ENCODE data around the gene HIVEP2. TPM values are rescaled to one million over a fixed set of nuclear protein-coding genes. Genes with fewer than 3 reads are reported as not detected.
A peak's percentile ranks its signal among the peaks of the same experiment; 100 is the strongest.

Gene HIVEP2
- polyA plus RNA-seq, 2 of the 4 experiments (the other 2 are of a cell fraction): 2.2 to 2.6 TPM

- POLR2A ChIA-PET: no interaction called here
- 68% methylated on average over 6 of the region's 6 CpGs for WGBS (ENCODE audit: missing lambda C conversion rate)
- CTCF ChIA-PET: no interaction called here
- DNase-seq (ENCODE audit: low read depth in 1 of 2, low spot score in 1 of 2) (no peak), ATAC-seq (no peak), FAIRE-seq (no peak)
- no peaks in the 10 kb centered on the region for H3K9me3 ChIP-seq
- peak overlapping the region; percentile 8 to 74; a peak in 4 of 6 replicates for H3K27ac ChIP-seq
- peak overlapping the region; percentile 85 for H3K4me2 ChIP-seq
- peaks cover 57% of the 10 kb centered on the region for H3K4me1 ChIP-seq
- no peak for TF ChIP-seq KDM5A (IDR thresholded peaks at IDR 0.05)
- TF ChIP-seq CEBPB (IDR thresholded peaks at IDR 0.05): peak in 1 of 2 experiments; percentile 37; a peak in 2 of 4 replicates
- no peak overlapping the region for H3K4me3 ChIP-seq
These were observed 100.8 kb downstream of the HIVEP2 start for GRCh38 chr6:142844065-142844755.

- Histone ChIP-seq H3K4me3 (no peak overlapping the region), H3K9me3 (no peaks in the 10 kb centered on the region), H3K4me2 (peak overlapping the region; percentile 85), H3K4me1 (peaks cover 65% of the 10 kb centered on the region), H3K27ac (peak overlapping the region; percentile 63 to 64)
- CTCF ChIA-PET: interaction anchor here (1.0 to 1.9 kb wide), 4 partner anchors 23 to 151 kb away, joined by 3 to 4 read pairs (median 4); no protein-coding TSS in a partner anchor
- ATAC-seq (no peak), FAIRE-seq (no peak), DNase-seq (ENCODE audit: low read depth in 1 of 2, low spot score in 1 of 2) (no peak)
- 76% methylated on average over 4 of the region's 4 CpGs for WGBS (ENCODE audit: missing lambda C conversion rate)
- POLR2A ChIA-PET: no interaction called here
- TF ChIP-seq HOXA7 (CRISPR knock-in tag; IDR thresholded peaks at IDR 0.05) (no peak), FOSB (CRISPR knock-in tag; IDR thresholded peaks at IDR 0.05) (no peak), EP300 (IDR thresholded peaks at IDR 0.05) (no peak), SMC3 (IDR thresholded peaks at IDR 0.05) (no peak), FOXS1 (CRISPR knock-in tag; IDR thresholded peaks at IDR 0.05) (no peak), EHF (CRISPR knock-in tag; IDR thresholded peaks at IDR 0.05) (no peak), USF2 (IDR thresholded peaks at IDR 0.05) (no peak), RAD21 (conservative IDR thresholded peaks at IDR 0.05 in 1 of 2, IDR thresholded peaks at IDR 0.05 in 1 of 2) (no peak), HDAC2 (IDR thresholded peaks at IDR 0.05) (no peak), NPAS2 (CRISPR knock-in tag; IDR thresholded peaks at IDR 0.05; ENCODE audit: borderline replicate concordance) (no peak), SREBF2 (IDR thresholded peaks at IDR 0.05) (no peak), CBX8 (IDR thresholded peaks at IDR 0.05) (no peak)
These were observed 101.6 kb downstream of the HIVEP2 start for GRCh38 chr6:142843361-142843760.

DNA sequence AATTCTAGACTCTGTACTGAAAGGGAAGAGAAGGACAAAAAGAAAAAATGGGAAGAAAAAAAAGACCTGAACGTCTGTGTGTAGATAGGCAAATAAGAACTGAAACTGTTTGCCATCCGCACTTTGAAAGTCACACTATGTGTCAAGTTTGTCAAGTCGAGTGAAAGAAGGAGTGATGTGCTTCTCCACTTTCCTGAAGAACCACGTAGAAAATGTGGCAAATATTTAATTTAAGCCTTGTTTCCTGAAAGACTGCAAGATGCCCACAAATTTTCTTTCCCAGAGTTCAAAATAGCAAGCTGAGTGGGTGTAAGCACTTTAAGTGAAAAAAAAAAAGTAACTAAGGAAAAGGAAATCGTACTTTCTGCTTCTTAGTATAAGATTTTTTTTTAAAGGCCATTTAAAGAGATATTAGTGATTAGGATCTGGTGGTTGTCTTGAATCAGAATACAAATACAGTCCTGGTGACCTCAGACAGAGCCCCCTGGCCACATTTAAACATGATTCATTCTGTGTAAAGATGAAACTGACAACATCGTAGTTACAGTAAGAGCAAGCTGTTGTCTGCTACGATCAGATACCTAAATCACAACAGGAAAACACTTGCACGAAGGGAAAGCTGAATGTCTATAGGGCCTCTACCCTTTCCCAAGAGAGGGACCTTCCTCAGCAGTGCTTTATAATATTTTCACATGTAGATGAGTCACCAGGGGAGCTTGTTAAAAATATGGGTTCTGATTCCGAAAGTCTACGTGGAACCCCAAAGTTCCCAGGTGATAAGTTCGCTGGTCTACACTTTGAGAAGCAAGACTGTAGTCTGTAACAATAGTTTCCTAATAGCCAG, 102.3 kb downstream of the HIVEP2 start:
- ATAC-seq (peak in 1 of 2 experiments; percentile 16; a peak in 3 of 6 replicates), DNase-seq (ENCODE audit: low read depth in 1 of 2, low spot score in 1 of 2) (peak in 1 of 2 experiments; percentile 49), FAIRE-seq (no peak)
- ChIA-PET CTCF (interaction anchor here (1.0 to 1.9 kb wide), 4 partner anchors 23 to 150 kb away, joined by 3 to 4 read pairs (median 4); no protein-coding TSS in a partner anchor), POLR2A (no interaction called here)
- Histone ChIP-seq H3K27ac (peak overlapping the region; percentile 63 to 64), H3K9me3 (no peaks in the 10 kb centered on the region), H3K4me2 (peak overlapping the region; percentile 85), H3K4me3 (peak overlapping the region; percentile 19; the same call in 1 of the 3 replicates), H3K4me1 (peaks cover 70% of the 10 kb centered on the region)
- WGBS (ENCODE audit: missing lambda C conversion rate): 13% methylated on average over 11 of the region's 11 CpGs
- TF ChIP-seq FOSL2 (IDR thresholded peaks at IDR 0.05): 0 out of 2 replicates have a peak, but pooled peaks have one; percentile 8
- peak; percentile 50 for TF ChIP-seq FOSL2 (CRISPR knock-in tag; IDR thresholded peaks at IDR 0.05)
- no peak for TF ChIP-seq CEBPB (IDR thresholded peaks at IDR 0.05)
- TF ChIP-seq GATA3 (IDR thresholded peaks at IDR 0.05; ENCODE audit: borderline replicate concordance): peak; percentile 65

DNA sequence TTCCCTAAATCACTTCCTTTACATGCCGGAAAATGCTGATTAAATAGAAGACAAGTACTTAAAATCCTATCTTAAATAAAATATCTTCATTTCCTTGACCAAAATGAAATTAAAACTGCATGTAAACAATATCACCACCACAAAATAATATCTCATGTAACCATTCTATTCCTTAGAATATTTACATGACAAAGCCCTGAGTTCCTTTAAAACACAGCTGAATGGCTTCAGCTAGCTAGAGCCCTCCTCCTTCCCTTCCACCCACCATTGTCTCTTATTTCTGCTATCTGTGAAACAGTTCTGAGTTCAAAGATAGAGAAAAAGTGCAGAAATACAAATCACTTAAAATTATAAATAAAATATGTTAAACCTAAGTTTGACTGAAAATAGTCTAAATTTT, 103.1 kb downstream of the HIVEP2 start:
- H3K4me3 ChIP-seq: no peak overlapping the region; the same call in 2 of the 3 replicates
- peak overlapping the region; percentile 63 to 64; a peak in 4 of 6 replicates for H3K27ac ChIP-seq
- ChIA-PET CTCF (interaction anchor here (1.9 kb wide), 1 partner anchor 51 kb away, joined by 4 read pairs; no protein-coding TSS in a partner anchor), POLR2A (no interaction called here)
- ATAC-seq: no peak
- DNase-seq (ENCODE audit: low read depth in 1 of 2, low spot score in 1 of 2): no peak
- H3K4me1 ChIP-seq: peaks cover 66% of the 10 kb centered on the region
- peak overlapping the region; percentile 85 for H3K4me2 ChIP-seq
- H3K9me3 ChIP-seq: no peaks in the 10 kb centered on the region
- 82% methylated on average over 1 of the region's 1 CpG for WGBS (ENCODE audit: missing lambda C conversion rate)
- FAIRE-seq: no peak
- TF ChIP-seq HOXB5 (CRISPR knock-in tag; IDR thresholded peaks at IDR 0.05): no peak
- no peak for TF ChIP-seq MAZ (IDR thresholded peaks at IDR 0.05; ENCODE audit: borderline replicate concordance, low read depth, low read length)
- TF ChIP-seq EHF (CRISPR knock-in tag; IDR thresholded peaks at IDR 0.05): no peak
- TF ChIP-seq HMGXB4 (CRISPR knock-in tag; IDR thresholded peaks at IDR 0.05; ENCODE audit: borderline replicate concordance): no peak
- TF ChIP-seq KDM1A (IDR thresholded peaks at IDR 0.05; ENCODE audit: low read depth): no peak
- no peak for TF ChIP-seq NFE2L2 (conservative IDR thresholded peaks at IDR 0.05; ENCODE audit: low read length)
- no peak for TF ChIP-seq HDAC2 (IDR thresholded peaks at IDR 0.05)
- TF ChIP-seq TFCP2L1 (CRISPR knock-in tag; IDR thresholded peaks at IDR 0.05): no peak
- no peak for TF ChIP-seq RARB (CRISPR knock-in tag; IDR thresholded peaks at IDR 0.05)
- no peak for TF ChIP-seq CHD4 (IDR thresholded peaks at IDR 0.05; ENCODE audit: borderline replicate concordance)
- no peak for TF ChIP-seq NR3C1 (IDR thresholded peaks at IDR 0.05)
- TF ChIP-seq BCL3 (IDR thresholded peaks at IDR 0.05): no peak
